GM19372 (cell line): ENCODE measurements around the gene SLC25A29.
A peak's percentile ranks its signal among the peaks of the same experiment; 100 is the strongest.
"Not testable (repeated sequence)": the region's sequence is repeated elsewhere in the genome, so short reads cannot be mapped to it uniquely, and the experiment has no call there.

ENCODE experiments used
- ATAC-seq: cut with Tn5 transposase; IDR thresholded peaks from one replicate; pipeline ENCODE4 v1.9.1; 2021; ENCODE audit warnings: mild to moderate bottlenecking, low read depth, moderate library complexity; ENCODE audit not compliant: unreplicated experiment

The SLC25A29 gene

GRCh38 chr14:100312877-100313400, 6.7 kb upstream of the SLC25A29 start:
- no peak for ATAC-seq

GRCh38 chr14:100312110-100312876, 6.0 kb upstream of the SLC25A29 start:
- ATAC-seq = not testable (repeated sequence)

GRCh38 chr14:100309028-100309737, 2.9 kb upstream of the SLC25A29 start:
- no peak for ATAC-seq

- not testable (repeated sequence) for ATAC-seq
Measured at GRCh38 chr14:100308427-100308792, 2.2 kb upstream of the SLC25A29 start.

GRCh38 chr14:100307766-100308426, 1.7 kb upstream of the SLC25A29 start:
- ATAC-seq = no peak

- ATAC-seq = no peak
Measured at GRCh38 chr14:100306998-100307765, 938 bp upstream of the SLC25A29 start.

GRCh38 chr14:100305324-100306100, 732 bp downstream of the SLC25A29 start:
- no peak for ATAC-seq

GRCh38 chr14:100304825-100305323, 1.4 kb downstream of the SLC25A29 start:
- no peak for ATAC-seq

- ATAC-seq = no peak
Measured at GRCh38 chr14:100303925-100304324, 2.3 kb downstream of the SLC25A29 start.

- no peak for ATAC-seq
Measured at GRCh38 chr14:100303179-100303578, 3.1 kb downstream of the SLC25A29 start.

GRCh38 chr14:100302616-100303015, 3.6 kb downstream of the SLC25A29 start:
- no peak for ATAC-seq

GRCh38 chr14:100299238-100299560, 7.0 kb downstream of the SLC25A29 start:
- no peak for ATAC-seq

GRCh38 chr14:100298551-100299237, 7.5 kb downstream of the SLC25A29 start:
- ATAC-seq = no peak

GRCh38 chr14:100297320-100298300, 8.6 kb downstream of the SLC25A29 start:
- peak; percentile 98 for ATAC-seq

- not testable (repeated sequence) for ATAC-seq
Measured at GRCh38 chr14:100296729-100297128, 9.5 kb downstream of the SLC25A29 start.

- ATAC-seq = no peak
Measured at GRCh38 chr14:100296106-100296651, 10.1 kb downstream of the SLC25A29 start.

- no peak for ATAC-seq
Measured at GRCh38 chr14:100295376-100296105, 10.7 kb downstream of the SLC25A29 start.
